ENCODE data around the gene TBC1D19. TPM values are rescaled to one million over a fixed set of nuclear protein-coding genes. Genes with fewer than 3 reads are reported as not detected.
"Not testable (repeated sequence)": the region's sequence is repeated elsewhere in the genome, so short reads cannot be mapped to it uniquely, and the experiment has no call there.

Gene TBC1D19
- total and polyA plus RNA-seq, 4 donors = 1.2 to 5.8 (median 2.2) TPM

- Histone ChIP-seq H3K27me3 (ENCODE audit: control insufficient read depth in 4 of 4, insufficient read depth in 4 of 4, low read length in 3 of 4) (no peaks in the 10 kb centered on the region), H3K27ac (ENCODE audit: low read depth in 1 of 2, low read length in 2 of 2) (no peak overlapping the region), H3K4me3 (ENCODE audit: low read depth in 1 of 3, low read length in 3 of 3) (no peak overlapping the region), H3K4me1 (ENCODE audit: control insufficient read depth in 4 of 4, insufficient read depth in 4 of 4, low read length in 3 of 4) (peaks cover 0 to 4% (median 3%) of the 10 kb centered on the region in 4 donors), H3K9me3 (ENCODE audit: control insufficient read depth in 4 of 4, low read length in 3 of 4) (no peaks in the 10 kb centered on the region), H3K36me3 (ENCODE audit: control insufficient read depth in 4 of 4, insufficient read depth in 3 of 4, low read depth in 1 of 4, low read length in 3 of 4) (no peaks in the 10 kb centered on the region), H3K9ac (ENCODE audit: low read depth in 1 of 2, low read length in 2 of 2) (no peak overlapping the region)
- WGBS = 51% methylated on average over 2 of the region's 2 CpGs
- no peak for TF ChIP-seq HNF4G (IDR thresholded peaks at IDR 0.05)
- no peak for TF ChIP-seq SP1 (IDR thresholded peaks at IDR 0.05)
- TF ChIP-seq RAD21 (IDR thresholded peaks at IDR 0.05) = no peak
- TF ChIP-seq JUND (IDR thresholded peaks at IDR 0.05) = no peak
- TF ChIP-seq EGR1 (IDR thresholded peaks at IDR 0.05; ENCODE audit: low read depth in 2 of 2) = no peak
- TF ChIP-seq YY1 (IDR thresholded peaks at IDR 0.05) = no peak
- TF ChIP-seq GABPA (IDR thresholded peaks at IDR 0.05 in 1 of 2, conservative IDR thresholded peaks at IDR 0.05 in 1 of 2) = no peak
- TF ChIP-seq TAF1 (conservative IDR thresholded peaks at IDR 0.05) = no peak
- no peak for TF ChIP-seq NR2F2 (IDR thresholded peaks at IDR 0.05)
- no peak for TF ChIP-seq HNF4A (conservative IDR thresholded peaks at IDR 0.05)
- no peak for DNase-seq (ENCODE audit: low spot score)
Measured at GRCh38 chr4:26589705-26590104, 5.8 kb downstream of the TBC1D19 start.

- Histone ChIP-seq H3K9me3 (ENCODE audit: control insufficient read depth in 4 of 4, low read length in 3 of 4) (no peaks in the 10 kb centered on the region), H3K36me3 (ENCODE audit: control insufficient read depth in 4 of 4, insufficient read depth in 3 of 4, low read depth in 1 of 4, low read length in 3 of 4) (no peaks in the 10 kb centered on the region), H3K4me3 (ENCODE audit: low read depth in 1 of 3, low read length in 3 of 3) (no peak overlapping the region), H3K9ac (ENCODE audit: low read depth in 1 of 2, low read length in 2 of 2) (no peak overlapping the region), H3K27ac (ENCODE audit: low read depth in 1 of 2, low read length in 2 of 2) (no peak overlapping the region), H3K27me3 (ENCODE audit: control insufficient read depth in 4 of 4, insufficient read depth in 4 of 4, low read length in 3 of 4) (no peaks in the 10 kb centered on the region), H3K4me1 (ENCODE audit: control insufficient read depth in 4 of 4, insufficient read depth in 4 of 4, low read length in 3 of 4) (no peaks in the 10 kb centered on the region)
- DNase-seq (ENCODE audit: low spot score) = no peak
- TF ChIP-seq MAX (IDR thresholded peaks at IDR 0.05) (no peak), HNF4G (IDR thresholded peaks at IDR 0.05) (no peak), HNF4A (conservative IDR thresholded peaks at IDR 0.05) (no peak), RAD21 (IDR thresholded peaks at IDR 0.05) (no peak)
- 95% methylated on average over 2 of the region's 2 CpGs for WGBS
Measured at GRCh38 chr4:26590639-26591038, 6.8 kb downstream of the TBC1D19 start.

GRCh38 chr4:26593557-26593956 lies 9.7 kb downstream of the TBC1D19 start:
- not testable (repeated sequence) for H3K36me3 ChIP-seq (ENCODE audit: control insufficient read depth in 4 of 4, insufficient read depth in 3 of 4, low read depth in 1 of 4, low read length in 3 of 4); DNase-seq (ENCODE audit: low spot score); H3K9ac ChIP-seq (ENCODE audit: low read depth in 1 of 2, low read length in 2 of 2); H3K4me1 ChIP-seq (ENCODE audit: control insufficient read depth in 4 of 4, insufficient read depth in 4 of 4, low read length in 3 of 4); H3K9me3 ChIP-seq (ENCODE audit: control insufficient read depth in 4 of 4, low read length in 3 of 4); H3K4me3 ChIP-seq (ENCODE audit: low read depth in 1 of 3, low read length in 3 of 3); H3K27ac ChIP-seq (ENCODE audit: low read depth in 1 of 2, low read length in 2 of 2); H3K27me3 ChIP-seq (ENCODE audit: control insufficient read depth in 4 of 4, insufficient read depth in 4 of 4, low read length in 3 of 4)
- 94% methylated on average over 3 of the region's 3 CpGs for WGBS

GRCh38 chr4:26594371-26594770 lies 10.5 kb downstream of the TBC1D19 start:
- Histone ChIP-seq H3K9ac (ENCODE audit: low read depth in 1 of 2, low read length in 2 of 2) (no peak overlapping the region), H3K27me3 (ENCODE audit: control insufficient read depth in 4 of 4, insufficient read depth in 4 of 4, low read length in 3 of 4) (no peaks in the 10 kb centered on the region), H3K9me3 (ENCODE audit: control insufficient read depth in 4 of 4, low read length in 3 of 4) (no peaks in the 10 kb centered on the region), H3K36me3 (ENCODE audit: control insufficient read depth in 4 of 4, insufficient read depth in 3 of 4, low read depth in 1 of 4, low read length in 3 of 4) (no peaks in the 10 kb centered on the region), H3K4me1 (ENCODE audit: control insufficient read depth in 4 of 4, insufficient read depth in 4 of 4, low read length in 3 of 4) (no peaks in the 10 kb centered on the region), H3K27ac (ENCODE audit: low read depth in 1 of 2, low read length in 2 of 2) (no peak overlapping the region), H3K4me3 (ENCODE audit: low read depth in 1 of 3, low read length in 3 of 3) (no peak overlapping the region)
- DNase-seq (ENCODE audit: low spot score) = no peak
- TF ChIP-seq ATF3 (IDR thresholded peaks at IDR 0.05) (no peak), YY1 (IDR thresholded peaks at IDR 0.05) (no peak), FOXA2 (IDR thresholded peaks at IDR 0.05) (no peak), NR2F2 (IDR thresholded peaks at IDR 0.05) (no peak), RAD21 (IDR thresholded peaks at IDR 0.05) (no peak), GABPA (IDR thresholded peaks at IDR 0.05 in 1 of 2, conservative IDR thresholded peaks at IDR 0.05 in 1 of 2) (no peak), TAF1 (conservative IDR thresholded peaks at IDR 0.05) (no peak), MAX (IDR thresholded peaks at IDR 0.05) (no peak), HNF4G (IDR thresholded peaks at IDR 0.05) (no peak), SP1 (IDR thresholded peaks at IDR 0.05) (no peak), REST (IDR thresholded peaks at IDR 0.05) (no peak), RXRA (IDR thresholded peaks at IDR 0.05) (no peak)
- WGBS = 95% methylated on average over 5 of the region's 5 CpGs

All from liver (tissue), 9 donors.